Measurements from ENCODE around the gene SH3BP1. TPM values are rescaled to one million over a fixed set of nuclear protein-coding genes. Genes with fewer than 3 reads are reported as not detected.
"Not testable (repeated sequence)": the region's sequence is repeated elsewhere in the genome, so short reads cannot be mapped to it uniquely, and the experiment has no call there.

SH3BP1 gene
- total and polyA plus RNA-seq, 2 donors (not counting 1 experiment from before 2014, with no cell fraction given), result 44.0 to 69.7 TPM

GRCh38 chr22:37655252-37655563 is 15.7 kb downstream of the SH3BP1 start:
- Histone ChIP-seq H3K4me1 (ENCODE audit: control insufficient read depth in 2 of 2, insufficient read depth in 2 of 2, low read length in 2 of 2) (peaks cover 16 to 21% of the 10 kb centered on the region in 2 donors), H3K9ac (ENCODE audit: low read length) (no peak overlapping the region), H3K4me3 (ENCODE audit: control extremely low read depth in 1 of 5, extremely low read depth in 1 of 5, insufficient read depth in 1 of 5, low read depth in 2 of 5, low read length in 4 of 5) (no peak overlapping the region), H3K79me2 (ENCODE audit: control insufficient read depth, insufficient read depth, low read length) (peaks cover 15% of the 10 kb centered on the region), H3K9me3 (ENCODE audit: control extremely low read depth in 1 of 3, control insufficient read depth in 2 of 3, insufficient read depth in 1 of 3, low read length in 2 of 3) (no peaks in the 10 kb centered on the region), H3K27me3 (replicated peaks in 1 of 4; ENCODE audit: control extremely low read depth in 1 of 4, control insufficient read depth in 3 of 4, insufficient read depth in 4 of 4, low read length in 3 of 4) (no peaks in the 10 kb centered on the region), H3K27ac (ENCODE audit: low read length in 2 of 2) (no peak overlapping the region), H3K4me2 (replicated peaks; ENCODE audit: low read depth, low read length, poor library complexity, severe bottlenecking) (no peak overlapping the region), H3K36me3 (replicated peaks in 1 of 2; ENCODE audit: control extremely low read depth in 1 of 2, control insufficient read depth in 1 of 2, extremely low read depth in 1 of 2, insufficient read depth in 2 of 2, low read length in 1 of 2) (peaks cover 0 to 38% of the 10 kb centered on the region in 2 experiments), H4K20me1 (ENCODE audit: control insufficient read depth, insufficient read depth, low read length, poor library complexity, severe bottlenecking) (peaks cover 2% of the 10 kb centered on the region), H2AFZ (ENCODE audit: insufficient read depth, low read depth, low read length, poor library complexity, severe bottlenecking) (no peak overlapping the region)
- DNase-seq, result no peak
- TF ChIP-seq EZH2 (IDR thresholded peaks at IDR 0.05; ENCODE audit: borderline replicate concordance, insufficient read depth, low read depth, low read length, poor library complexity, severe bottlenecking), result no peak
- TF ChIP-seq, protein P1, sequence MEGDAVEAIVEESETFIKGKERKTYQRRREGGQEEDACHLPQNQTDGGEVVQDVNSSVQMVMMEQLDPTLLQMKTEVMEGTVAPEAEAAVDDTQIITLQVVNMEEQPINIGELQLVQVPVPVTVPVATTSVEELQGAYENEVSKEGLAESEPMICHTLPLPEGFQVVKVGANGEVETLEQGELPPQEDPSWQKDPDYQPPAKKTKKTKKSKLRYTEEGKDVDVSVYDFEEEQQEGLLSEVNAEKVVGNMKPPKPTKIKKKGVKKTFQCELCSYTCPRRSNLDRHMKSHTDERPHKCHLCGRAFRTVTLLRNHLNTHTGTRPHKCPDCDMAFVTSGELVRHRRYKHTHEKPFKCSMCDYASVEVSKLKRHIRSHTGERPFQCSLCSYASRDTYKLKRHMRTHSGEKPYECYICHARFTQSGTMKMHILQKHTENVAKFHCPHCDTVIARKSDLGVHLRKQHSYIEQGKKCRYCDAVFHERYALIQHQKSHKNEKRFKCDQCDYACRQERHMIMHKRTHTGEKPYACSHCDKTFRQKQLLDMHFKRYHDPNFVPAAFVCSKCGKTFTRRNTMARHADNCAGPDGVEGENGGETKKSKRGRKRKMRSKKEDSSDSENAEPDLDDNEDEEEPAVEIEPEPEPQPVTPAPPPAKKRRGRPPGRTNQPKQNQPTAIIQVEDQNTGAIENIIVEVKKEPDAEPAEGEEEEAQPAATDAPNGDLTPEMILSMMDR (IDR thresholded peaks at IDR 0.05), result no peak
- ChIA-PET POLR2A (no interaction called here), CTCF (interaction anchor here (2.5 to 22.6 kb wide), 2 partner anchors 12 to 26 kb away, joined by 18 to 462 read pairs; partner anchors contain the start of genes LGALS1 and NOL12)
- intact Hi-C loops (cut with micrococcal nuclease), result no loop called here
- H3K4me1 Mint-ChIP-seq, result peaks cover 23% of the 10 kb centered on the region
- ATAC-seq (ENCODE audit: low read depth), result no peak
- no peaks in the 10 kb centered on the region for H3K9me3 Mint-ChIP-seq (ENCODE audit: insufficient read depth)
- H3K27me3 Mint-ChIP-seq, result no peaks in the 10 kb centered on the region
- H3K4me3 Mint-ChIP-seq, result no peak overlapping the region
- no peak overlapping the region for H3K27ac Mint-ChIP-seq
- 94% methylated on average over 4 of the region's 17 CpGs for WGBS (ENCODE audit: insufficient coverage)

DNA sequence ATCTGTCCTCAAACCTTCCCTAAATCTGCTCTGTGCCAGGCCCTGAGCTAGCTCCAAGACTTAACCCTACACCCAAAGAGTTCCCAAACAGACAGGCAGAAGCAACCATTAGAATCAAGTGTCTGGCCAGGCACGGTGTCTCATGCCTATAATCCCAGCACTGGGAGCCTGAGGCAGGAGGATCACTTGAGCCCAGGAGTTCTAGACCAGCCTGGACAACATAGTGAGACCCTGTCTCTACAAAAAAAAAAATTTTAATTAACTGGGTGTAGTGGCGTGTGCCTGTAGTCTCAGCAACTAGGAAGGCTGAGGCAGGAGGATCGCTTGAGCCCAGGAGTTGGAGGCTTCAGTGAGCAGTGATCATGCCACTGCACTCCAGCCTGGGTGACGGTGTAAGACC is 17.1 kb downstream of the SH3BP1 start:
- H3K9ac ChIP-seq (ENCODE audit: low read length); intact Hi-C loops (cut with micrococcal nuclease); H3K4me2 ChIP-seq (replicated peaks; ENCODE audit: low read depth, low read length, poor library complexity, severe bottlenecking); H3K9me3 Mint-ChIP-seq (ENCODE audit: insufficient read depth); H3K27me3 Mint-ChIP-seq; H3K4me3 ChIP-seq (ENCODE audit: control extremely low read depth in 1 of 5, extremely low read depth in 1 of 5, insufficient read depth in 1 of 5, low read depth in 2 of 5, low read length in 4 of 5); DNase-seq; H3K27ac ChIP-seq (ENCODE audit: low read length in 2 of 2); H3K9me3 ChIP-seq (ENCODE audit: control extremely low read depth in 1 of 3, control insufficient read depth in 2 of 3, insufficient read depth in 1 of 3, low read length in 2 of 3); ATAC-seq (ENCODE audit: low read depth); H4K20me1 ChIP-seq (ENCODE audit: control insufficient read depth, insufficient read depth, low read length, poor library complexity, severe bottlenecking); H3K27me3 ChIP-seq (replicated peaks in 1 of 4; ENCODE audit: control extremely low read depth in 1 of 4, control insufficient read depth in 3 of 4, insufficient read depth in 4 of 4, low read length in 3 of 4); H2AFZ ChIP-seq (ENCODE audit: insufficient read depth, low read depth, low read length, poor library complexity, severe bottlenecking): not testable (repeated sequence)
- H3K36me3 ChIP-seq (replicated peaks in 1 of 2; ENCODE audit: control extremely low read depth in 1 of 2, control insufficient read depth in 1 of 2, extremely low read depth in 1 of 2, insufficient read depth in 2 of 2, low read length in 1 of 2), result peaks cover 0 to 25% of the 10 kb centered on the region in 2 experiments
- H3K4me1 ChIP-seq (ENCODE audit: control insufficient read depth in 2 of 2, insufficient read depth in 2 of 2, low read length in 2 of 2), result peaks cover 30 to 35% of the 10 kb centered on the region in 2 donors
- ChIA-PET POLR2A (interaction anchor here (0.6 to 0.7 kb wide), 2 partner anchors 22 to 401 kb away, joined by 3 to 4 read pairs; partner anchors contain the start of gene PICK1), CTCF (interaction anchor here (1.9 to 22.6 kb wide), 6 partner anchors 13 to 48 kb away, joined by 6 to 462 read pairs (median 32); partner anchors contain the start of genes GGA1, LGALS1, NOL12 and SH3BP1)
- H3K4me1 Mint-ChIP-seq, result peaks cover 37% of the 10 kb centered on the region
- H3K4me3 Mint-ChIP-seq, result peak overlapping the region; percentile 6
- 96% methylated on average over 4 of the region's 4 CpGs for WGBS (ENCODE audit: insufficient coverage)
- H3K27ac Mint-ChIP-seq, result peak overlapping the region; percentile 54
- H3K79me2 ChIP-seq (ENCODE audit: control insufficient read depth, insufficient read depth, low read length), result peaks cover 26% of the 10 kb centered on the region

Data from B cell (primary cell).